ENCODE results near the gene TMEM150A. TPM values are rescaled to one million over a fixed set of nuclear protein-coding genes. Genes with fewer than 3 reads are reported as not detected.

TMEM150A gene, protein sequence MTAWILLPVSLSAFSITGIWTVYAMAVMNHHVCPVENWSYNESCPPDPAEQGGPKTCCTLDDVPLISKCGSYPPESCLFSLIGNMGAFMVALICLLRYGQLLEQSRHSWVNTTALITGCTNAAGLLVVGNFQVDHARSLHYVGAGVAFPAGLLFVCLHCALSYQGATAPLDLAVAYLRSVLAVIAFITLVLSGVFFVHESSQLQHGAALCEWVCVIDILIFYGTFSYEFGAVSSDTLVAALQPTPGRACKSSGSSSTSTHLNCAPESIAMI
- total RNA-seq, result 10 to 100 TPM; 20.8 to 40.0 (median 22.6) TPM

DNA sequence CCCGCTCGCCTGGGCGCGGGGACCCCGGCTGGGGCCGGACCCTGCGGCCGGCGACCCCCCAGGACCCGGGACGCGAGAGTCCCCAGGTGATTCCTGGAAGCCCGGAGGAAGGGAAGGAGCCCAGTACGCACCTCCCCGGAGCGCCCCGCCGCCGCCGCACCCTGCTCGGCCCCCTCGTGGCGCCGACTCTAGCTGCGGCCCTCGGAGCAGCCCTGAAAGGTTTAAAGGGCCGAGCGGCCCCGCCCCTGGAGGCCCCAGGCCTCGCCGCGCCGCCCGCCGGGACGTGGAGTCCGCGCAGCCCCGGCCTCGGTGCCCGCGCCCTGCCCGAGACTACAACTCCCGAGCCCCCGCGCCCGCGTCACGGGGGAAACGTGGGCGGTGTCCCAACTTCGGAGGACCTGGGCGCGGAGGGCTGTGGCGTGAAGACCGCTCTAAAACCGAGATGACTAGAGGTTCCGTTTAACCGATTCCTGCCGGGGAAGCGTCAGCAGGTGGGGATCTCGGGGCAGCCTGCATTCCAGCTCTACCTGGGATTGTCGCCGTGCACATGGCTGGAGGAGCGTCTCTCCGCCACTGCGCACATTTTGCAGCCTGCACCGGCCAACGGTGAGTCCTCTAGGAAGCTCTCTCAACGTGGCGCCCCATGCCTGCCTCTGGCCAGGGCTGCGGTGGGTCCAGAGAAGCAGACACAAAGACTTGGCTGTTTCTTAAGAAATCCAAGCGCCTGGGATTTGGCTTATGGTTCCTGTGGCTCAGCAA is at the start of gene TMEM150A:
TSS of gene TMEM150A (minus strand) at position 223 of the 759 bp plus-strand sequence. CDS start 750 bp downstream, outside the sequence.
- H3K4me1 ChIP-seq, result peaks cover 9 to 34% of the 10 kb centered on the region in 2 donors
- intact Hi-C loops (cut with DNase I; ENCODE audit: low total_unique reads), result no loop called here

DNA sequence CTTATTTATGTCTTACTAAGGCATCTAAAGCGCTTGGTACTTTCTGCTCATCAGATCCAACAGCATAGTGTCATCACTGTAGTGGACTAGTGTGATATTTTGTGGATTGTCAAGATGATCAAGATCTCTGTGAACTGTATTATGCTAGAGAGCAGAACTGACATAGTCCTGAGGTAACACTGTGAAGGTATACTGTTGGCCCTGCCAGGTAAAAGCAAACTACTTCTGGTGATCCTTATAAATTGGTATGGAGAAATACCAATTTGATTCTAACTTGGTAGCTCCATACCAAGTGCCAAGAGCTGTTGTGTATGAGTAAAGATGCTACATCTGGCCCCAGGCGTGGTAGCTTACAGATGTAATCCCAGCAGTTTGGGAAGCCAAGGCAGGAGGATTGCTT is 49.6 kb upstream of the TMEM150A start:
- no peak for DNase-seq (ENCODE audit: low spot score in 2 of 2)
- no peak for TF ChIP-seq POLR2A (IDR thresholded peaks at IDR 0.05)
- no peak for TF ChIP-seq CTCF (IDR thresholded peaks at IDR 0.05)
- TF ChIP-seq POLR2AphosphoS5 (IDR thresholded peaks at IDR 0.05), result no peak
- H3K27ac ChIP-seq, result no peak overlapping the region
- no peaks in the 10 kb centered on the region for H3K27me3 ChIP-seq
- no peaks in the 10 kb centered on the region for H3K9me3 ChIP-seq
- H3K36me3 ChIP-seq, result peaks cover 4% of the 10 kb centered on the region
- intact Hi-C loops (cut with DNase I; ENCODE audit: low total_unique reads), result no loop called here
- H3K4me1 ChIP-seq, result no peaks in the 10 kb centered on the region
- H3K4me3 ChIP-seq, result no peak overlapping the region

More for the DNA sequence above, at the start of gene TMEM150A:
- TF ChIP-seq POLR2A (IDR thresholded peaks at IDR 0.05) (no peak), CTCF (IDR thresholded peaks at IDR 0.05) (peak in 2 of 3 donors; percentile 21 to 64), POLR2AphosphoS5 (IDR thresholded peaks at IDR 0.05) (peak; percentile 73 to 78 (median 74))
- Histone ChIP-seq H3K27me3 (no peaks in the 10 kb centered on the region), H3K36me3 (no peaks in the 10 kb centered on the region), H3K4me3 (peak within 1 kb of the TSS; percentile 71 to 86 (median 75)), H3K27ac (peak within 1 kb of the TSS; percentile 89 to 90), H3K9me3 (no peaks in the 10 kb centered on the region)
- DNase-seq (ENCODE audit: low spot score in 2 of 2), result peak; percentile 94 to 95

DNA sequence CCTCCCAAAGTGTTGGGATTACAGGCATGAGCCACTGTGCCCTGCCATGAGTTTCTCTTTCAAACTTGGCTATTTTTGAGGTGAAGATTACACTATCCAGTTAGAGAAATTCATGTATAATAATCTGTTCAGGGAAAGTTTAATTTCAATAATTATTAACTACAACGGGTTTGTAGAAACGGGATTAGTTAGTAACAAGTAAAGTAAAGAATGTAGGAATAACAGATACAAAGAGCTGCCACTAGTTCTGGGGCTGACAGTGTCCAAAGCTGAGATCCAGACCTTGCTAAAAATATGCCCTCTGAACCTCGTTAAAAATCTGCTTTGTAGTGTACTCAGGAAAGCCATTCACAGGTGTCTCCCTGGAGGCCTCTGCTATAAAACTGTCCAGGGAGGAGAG is 48.6 kb upstream of the TMEM150A start:
- H3K27ac ChIP-seq, result no peak overlapping the region
- no peaks in the 10 kb centered on the region for H3K4me1 ChIP-seq
- intact Hi-C loops (cut with DNase I; ENCODE audit: low total_unique reads), result no loop called here
- no peak for DNase-seq (ENCODE audit: low spot score in 2 of 2)
- TF ChIP-seq POLR2AphosphoS5 (IDR thresholded peaks at IDR 0.05) (no peak), CTCF (IDR thresholded peaks at IDR 0.05) (no peak), POLR2A (IDR thresholded peaks at IDR 0.05) (no peak)
- no peaks in the 10 kb centered on the region for H3K9me3 ChIP-seq
- peaks cover 7% of the 10 kb centered on the region for H3K36me3 ChIP-seq
- no peak overlapping the region for H3K4me3 ChIP-seq
- H3K27me3 ChIP-seq, result no peaks in the 10 kb centered on the region

- DNase-seq (ENCODE audit: low spot score in 2 of 2), result no peak
- Histone ChIP-seq H3K9me3 (no peaks in the 10 kb centered on the region), H3K4me3 (no peak overlapping the region), H3K36me3 (peaks cover 14% of the 10 kb centered on the region), H3K4me1 (no peaks in the 10 kb centered on the region), H3K27ac (no peak overlapping the region), H3K27me3 (no peaks in the 10 kb centered on the region)
- no peak for TF ChIP-seq POLR2AphosphoS5 (IDR thresholded peaks at IDR 0.05)
- no peak for TF ChIP-seq POLR2A (IDR thresholded peaks at IDR 0.05)
- TF ChIP-seq CTCF (IDR thresholded peaks at IDR 0.05), result no peak
- intact Hi-C loops (cut with DNase I; ENCODE audit: low total_unique reads), result no loop called here
Measured at GRCh38 chr2:85650456-85650855, 48.0 kb upstream of the TMEM150A start.
